HG02970 (cell line): ENCODE measurements around the gene PITHD1.
"Not testable (repeated sequence)": the region's sequence is repeated elsewhere in the genome, so short reads cannot be mapped to it uniquely, and the experiment has no call there.

ENCODE experiments used
- ATAC-seq: cut with Tn5 transposase; IDR thresholded peaks from one replicate; pipeline ENCODE4 v1.9.1; 2021; ENCODE audit warnings: mild to moderate bottlenecking, moderate library complexity, moderate number of reproducible peaks; ENCODE audit not compliant: unreplicated experiment, low FRiP score

The PITHD1 gene

GRCh38 chr1:23772049-23772853, 6.0 kb upstream of the PITHD1 start:
- no peak for ATAC-seq

GRCh38 chr1:23772854-23773242, 5.4 kb upstream of the PITHD1 start:
- no peak for ATAC-seq

GRCh38 chr1:23774174-23774880, 3.9 kb upstream of the PITHD1 start:
- ATAC-seq, result no peak

GRCh38 chr1:23776217-23776616, 2.0 kb upstream of the PITHD1 start:
- no peak for ATAC-seq

GRCh38 chr1:23779826-23780371, 1.7 kb downstream of the PITHD1 start:
- ATAC-seq, result no peak

GRCh38 chr1:23783141-23783540, 4.9 kb downstream of the PITHD1 start:
- not testable (repeated sequence) for ATAC-seq

GRCh38 chr1:23784846-23785245, 6.6 kb downstream of the PITHD1 start:
- ATAC-seq, result no peak

GRCh38 chr1:23787701-23788100, 9.5 kb downstream of the PITHD1 start:
- no peak for ATAC-seq

GRCh38 chr1:23788695-23789094, 10.5 kb downstream of the PITHD1 start:
- no peak for ATAC-seq

- ATAC-seq, result peak; percentile 51
Measured at GRCh38 chr1:23790696-23791515, 12.7 kb downstream of the PITHD1 start, which contains the start of gene LYPLA2. Gene LYPLA2, plus strand, starts transcription at chr1:23791145. Its CDS starts 1,538 bp downstream, at chr1:23792683.

- ATAC-seq, result no peak
Measured at GRCh38 chr1:23791516-23792047, 13.4 kb downstream of the PITHD1 start.

- no peak for ATAC-seq
Measured at GRCh38 chr1:23792151-23792945, 14.1 kb downstream of the PITHD1 start.

- no peak for ATAC-seq
Measured at GRCh38 chr1:23793018-23793781, 15.0 kb downstream of the PITHD1 start.

- ATAC-seq, result no peak
Measured at GRCh38 chr1:23793861-23794731, 15.9 kb downstream of the PITHD1 start.

- ATAC-seq, result not testable (repeated sequence)
Measured at GRCh38 chr1:23794732-23795182, 16.5 kb downstream of the PITHD1 start.

- no peak for ATAC-seq
Measured at GRCh38 chr1:23795676-23796465, 17.7 kb downstream of the PITHD1 start.
